ENCODE data around the gene CAMSAP1.

- TF ChIP-seq CTCF (IDR thresholded peaks at IDR 0.05) (no peak), EZH2 (IDR thresholded peaks at IDR 0.05; ENCODE audit: borderline replicate concordance, insufficient read depth, low read depth, low read length, poor library complexity, severe bottlenecking) (no peak)
Observed at GRCh38 chr9:135907006-135907430, 328 bp downstream of the CAMSAP1 start.
